IMR-90 (cell line): ENCODE results near the gene ITGA3.

Experiments
- CEBPB ChIP-seq: IDR thresholded peaks from 2 replicates; pipeline ENCODE4 v1.6.1; 2012; ENCODE audit warnings: low read depth, low read length, improper control_type of control experiment
- MXI1 ChIP-seq: IDR thresholded peaks from 2 replicates; pipeline ENCODE4 v1.6.1; 2012; ENCODE audit warnings: low read depth, mild to moderate bottlenecking, low read length, moderate library complexity, borderline replicate concordance
- RAD21 ChIP-seq: IDR thresholded peaks from 2 replicates; pipeline ENCODE4 v1.6.1; 2012; ENCODE audit warnings: low read length, improper control_type of control experiment
- RFX5 ChIP-seq: IDR thresholded peaks from 2 replicates; pipeline ENCODE4 v1.8.0; 2012; ENCODE audit warnings: low read depth, mild to moderate bottlenecking, low read length, moderate library complexity
- SMC3 ChIP-seq: fragments of 150-350 bp; IDR thresholded peaks from 2 replicates; pipeline ENCODE4 v1.6.1; 2016; ENCODE audit warnings: low read depth, mild to moderate bottlenecking, antibody characterized with exemption, low read length, moderate library complexity
- TF ChIP-seq, protein P1 (sequence below): conservative IDR thresholded peaks from 2 replicates; pipeline ENCODE4 v1.5.1; 2012; ENCODE audit warnings: mild to moderate bottlenecking, low read depth, low read length, improper control_type of control experiment
- TF ChIP-seq, protein P2 (sequence below): fragments of 150-350 bp; IDR thresholded peaks from 2 replicates; pipeline ENCODE4 v1.6.1; 2017; ENCODE audit warnings: mild to moderate bottlenecking, antibody characterized with exemption, low read length, low read depth
- TF ChIP-seq, protein P3 (sequence below): fragments of 150-350 bp; IDR thresholded peaks from 2 replicates; pipeline ENCODE4 v1.6.1; 2016; ENCODE audit warnings: low read depth, mild to moderate bottlenecking, low read length, moderate library complexity, borderline replicate concordance

DNA sequence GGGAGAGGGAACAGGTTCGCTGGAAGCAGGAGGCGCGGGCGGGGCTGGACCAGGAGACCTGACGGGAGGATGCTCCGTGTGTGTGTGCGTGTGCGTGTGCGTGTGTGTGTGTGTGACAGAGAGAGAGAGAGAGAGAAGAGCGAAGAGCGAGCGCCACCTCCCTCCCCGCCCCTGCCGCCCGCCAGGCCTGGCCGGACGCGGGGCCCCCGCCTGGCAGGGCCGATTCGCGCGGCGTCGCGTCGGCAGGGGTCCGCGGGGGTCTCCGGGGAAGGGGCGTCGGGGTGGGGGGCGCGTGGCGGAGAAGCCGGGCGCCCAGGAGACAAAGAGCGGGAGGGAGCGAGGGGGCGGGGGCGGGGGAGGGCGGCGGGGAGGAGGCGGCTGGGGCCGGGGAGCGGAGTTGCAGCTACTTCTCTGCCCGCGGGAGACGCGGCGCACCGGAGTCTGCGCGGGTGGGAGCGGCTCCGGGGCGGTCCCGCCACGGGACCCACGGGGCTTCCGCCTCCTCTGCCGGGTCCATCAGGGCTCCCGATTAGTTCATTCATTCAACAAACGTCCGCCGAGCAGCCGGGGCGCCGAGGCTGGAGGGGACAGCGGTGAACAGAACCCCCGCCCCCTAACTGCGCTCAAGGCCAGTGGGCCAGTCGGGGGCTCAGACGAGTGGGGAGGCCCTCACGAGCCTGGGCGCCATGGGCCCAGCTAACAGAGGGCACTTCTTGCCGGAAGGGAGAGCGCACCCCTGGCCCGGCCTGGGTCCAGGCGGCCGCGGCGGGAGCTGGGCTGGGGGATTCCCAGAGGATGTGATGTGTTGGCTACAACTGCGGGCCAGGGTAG lies 74.0 kb downstream of the ITGA3 start, which contains the start of gene SAMD14:
- TF ChIP-seq MXI1 (no peak), RFX5 (no peak), RAD21 (no peak), SMC3 (no peak), CEBPB (no peak)
- TF ChIP-seq, protein P1, sequence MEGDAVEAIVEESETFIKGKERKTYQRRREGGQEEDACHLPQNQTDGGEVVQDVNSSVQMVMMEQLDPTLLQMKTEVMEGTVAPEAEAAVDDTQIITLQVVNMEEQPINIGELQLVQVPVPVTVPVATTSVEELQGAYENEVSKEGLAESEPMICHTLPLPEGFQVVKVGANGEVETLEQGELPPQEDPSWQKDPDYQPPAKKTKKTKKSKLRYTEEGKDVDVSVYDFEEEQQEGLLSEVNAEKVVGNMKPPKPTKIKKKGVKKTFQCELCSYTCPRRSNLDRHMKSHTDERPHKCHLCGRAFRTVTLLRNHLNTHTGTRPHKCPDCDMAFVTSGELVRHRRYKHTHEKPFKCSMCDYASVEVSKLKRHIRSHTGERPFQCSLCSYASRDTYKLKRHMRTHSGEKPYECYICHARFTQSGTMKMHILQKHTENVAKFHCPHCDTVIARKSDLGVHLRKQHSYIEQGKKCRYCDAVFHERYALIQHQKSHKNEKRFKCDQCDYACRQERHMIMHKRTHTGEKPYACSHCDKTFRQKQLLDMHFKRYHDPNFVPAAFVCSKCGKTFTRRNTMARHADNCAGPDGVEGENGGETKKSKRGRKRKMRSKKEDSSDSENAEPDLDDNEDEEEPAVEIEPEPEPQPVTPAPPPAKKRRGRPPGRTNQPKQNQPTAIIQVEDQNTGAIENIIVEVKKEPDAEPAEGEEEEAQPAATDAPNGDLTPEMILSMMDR, result no peak
- TF ChIP-seq, protein P2, sequence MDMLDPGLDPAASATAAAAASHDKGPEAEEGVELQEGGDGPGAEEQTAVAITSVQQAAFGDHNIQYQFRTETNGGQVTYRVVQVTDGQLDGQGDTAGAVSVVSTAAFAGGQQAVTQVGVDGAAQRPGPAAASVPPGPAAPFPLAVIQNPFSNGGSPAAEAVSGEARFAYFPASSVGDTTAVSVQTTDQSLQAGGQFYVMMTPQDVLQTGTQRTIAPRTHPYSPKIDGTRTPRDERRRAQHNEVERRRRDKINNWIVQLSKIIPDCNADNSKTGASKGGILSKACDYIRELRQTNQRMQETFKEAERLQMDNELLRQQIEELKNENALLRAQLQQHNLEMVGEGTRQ, result no peak
- TF ChIP-seq, protein P3, sequence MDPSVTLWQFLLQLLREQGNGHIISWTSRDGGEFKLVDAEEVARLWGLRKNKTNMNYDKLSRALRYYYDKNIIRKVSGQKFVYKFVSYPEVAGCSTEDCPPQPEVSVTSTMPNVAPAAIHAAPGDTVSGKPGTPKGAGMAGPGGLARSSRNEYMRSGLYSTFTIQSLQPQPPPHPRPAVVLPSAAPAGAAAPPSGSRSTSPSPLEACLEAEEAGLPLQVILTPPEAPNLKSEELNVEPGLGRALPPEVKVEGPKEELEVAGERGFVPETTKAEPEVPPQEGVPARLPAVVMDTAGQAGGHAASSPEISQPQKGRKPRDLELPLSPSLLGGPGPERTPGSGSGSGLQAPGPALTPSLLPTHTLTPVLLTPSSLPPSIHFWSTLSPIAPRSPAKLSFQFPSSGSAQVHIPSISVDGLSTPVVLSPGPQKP, result no peak
